Mesendoderm (in vitro differentiated cells): ENCODE results near the gene SND1.

Experiments used
- DNase-seq: peaks from one replicate; pipeline ENCODE4 v3.0.0; 2013
- H2AK5ac ChIP-seq: 2 replicates; pipeline ENCODE4 v1.6.1; 2013; ENCODE audit warnings: low read length, inconsistent platforms
- H2BK120ac ChIP-seq: 2 replicates; pipeline ENCODE4 v1.6.1; 2013; ENCODE audit warnings: low read depth, mild to moderate bottlenecking, low read length, moderate library complexity, mixed read lengths
- H2BK15ac ChIP-seq: replicated peaks from 2 replicates; pipeline ENCODE4 v1.6.1; 2013; ENCODE audit warnings: low read depth, mild to moderate bottlenecking, moderate library complexity
- H2BK5ac ChIP-seq: 2 replicates; pipeline ENCODE4 v1.6.1; 2013; ENCODE audit warnings: low read length, inconsistent platforms
- H3K18ac ChIP-seq: 2 replicates; pipeline ENCODE4 v1.6.1; 2013; ENCODE audit warnings: mild to moderate bottlenecking, low read length, mixed read lengths
- H3K23ac ChIP-seq: one replicate; pipeline ENCODE4 v1.6.1; 2013; ENCODE audit warnings: low read length
- H3K27ac ChIP-seq: 2 replicates; pipeline ENCODE4 v1.5.1; 2013; ENCODE audit warnings: low read depth, mild to moderate bottlenecking, inconsistent platforms, low read length, moderate library complexity
- H3K27me3 ChIP-seq: 2 replicates; pipeline ENCODE4 v1.6.1; 2013; ENCODE audit warnings: low read length, control low read depth, mild to moderate bottlenecking, inconsistent platforms; ENCODE audit not compliant: insufficient read depth, poor library complexity
- H3K36me3 ChIP-seq: 2 replicates; pipeline ENCODE4 v1.6.1; 2013; ENCODE audit warnings: low read length, inconsistent platforms; ENCODE audit not compliant: control insufficient read depth, insufficient read depth
- H3K4ac ChIP-seq: one replicate; pipeline ENCODE4 v1.6.1; 2013; ENCODE audit warnings: low read depth, mild to moderate bottlenecking, low read length, moderate library complexity
- H3K4me1 ChIP-seq: 2 replicates; pipeline ENCODE4 v1.6.1; 2013; ENCODE audit warnings: low read depth, low read length, inconsistent platforms; ENCODE audit not compliant: control insufficient read depth
- H3K4me2 ChIP-seq: 2 replicates; pipeline ENCODE4 v1.6.1; 2013; ENCODE audit warnings: low read length
- H3K4me3 ChIP-seq: 2 replicates; pipeline ENCODE4 v1.5.1; 2013; ENCODE audit warnings: mild to moderate bottlenecking, low read length
- H3K56ac ChIP-seq: one replicate; pipeline ENCODE4 v1.6.1; 2013; ENCODE audit warnings: low read length
- H3K79me1 ChIP-seq: 2 replicates; pipeline ENCODE4 v1.6.1; 2013; ENCODE audit warnings: low read length, inconsistent platforms
- H3K79me2 ChIP-seq: 2 replicates; pipeline ENCODE4 v1.6.1; 2013; ENCODE audit warnings: mild to moderate bottlenecking, low read length; ENCODE audit not compliant: control insufficient read depth, insufficient read depth
- H3K9ac ChIP-seq: 2 replicates; pipeline ENCODE4 v1.6.1; 2013; ENCODE audit warnings: low read length, inconsistent platforms
- H4K5ac ChIP-seq: one replicate; pipeline ENCODE4 v1.6.1; 2013; ENCODE audit warnings: low read length
- H4K8ac ChIP-seq: one replicate; pipeline ENCODE4 v1.6.1; 2013; ENCODE audit warnings: low read depth, mild to moderate bottlenecking, control low read depth, low read length, moderate library complexity
- WGBS: extraction: QIAGEN DNeasy Blood & Tissue Kit; methylation state at CpG from one replicate; pipeline ENCODE4 v1.1.7; 2013; ENCODE audit warnings: low lambda C conversion rate, missing lambda C conversion rate; ENCODE audit not compliant: insufficient coverage; ENCODE audit errors: extremely low coverage; 5-methylcytosine and 5-hydroxymethylcytosine counted together

SND1 gene

DNA sequence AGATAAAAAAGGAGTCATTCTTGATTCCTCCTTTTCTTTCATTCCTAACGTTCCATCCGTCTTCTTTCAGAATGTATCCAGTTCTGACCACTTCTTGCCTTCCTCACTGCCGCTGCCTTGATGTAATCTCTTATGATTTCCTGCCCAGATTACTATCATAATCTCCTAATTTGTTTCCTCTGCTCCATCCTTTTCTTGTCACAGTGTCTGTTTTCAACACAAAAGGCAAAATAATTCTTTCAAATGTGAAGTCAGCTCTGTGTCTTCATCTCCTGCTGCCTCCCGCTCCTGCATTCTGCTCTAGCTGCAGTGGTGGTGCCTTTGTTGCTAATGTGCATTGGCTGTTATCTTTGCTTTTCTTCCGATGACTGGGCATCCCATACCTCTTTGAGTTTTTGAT, 150.9 kb downstream of the SND1 start:
- no peak overlapping the region for H2BK120ac ChIP-seq
- H3K4ac ChIP-seq: no peak overlapping the region
- H2BK15ac ChIP-seq: no peak overlapping the region
- H3K4me2 ChIP-seq: no peak overlapping the region
- WGBS: no CpG with 5 or more reads among the region's 5 CpGs
- no peaks in the 10 kb centered on the region for H3K36me3 ChIP-seq
- H3K27ac ChIP-seq: no peak overlapping the region
- H2BK5ac ChIP-seq: no peak overlapping the region
- H3K27me3 ChIP-seq: no peaks in the 10 kb centered on the region
- peaks cover 4% of the 10 kb centered on the region for H3K4me1 ChIP-seq
- H3K79me2 ChIP-seq: peaks cover 11% of the 10 kb centered on the region
- peaks cover 27% of the 10 kb centered on the region for H3K79me1 ChIP-seq
- H3K4me3 ChIP-seq: no peak overlapping the region
- no peak overlapping the region for H3K9ac ChIP-seq
- no peak overlapping the region for H4K8ac ChIP-seq
- H3K18ac ChIP-seq: no peak overlapping the region
- no peak overlapping the region for H3K56ac ChIP-seq
- no peak for DNase-seq
- H2AK5ac ChIP-seq: no peak overlapping the region
- H4K5ac ChIP-seq: no peak overlapping the region
- no peak overlapping the region for H3K23ac ChIP-seq

GRCh38 chr7:127803626-127804025, 151.6 kb downstream of the SND1 start:
- Histone ChIP-seq H4K8ac (no peak overlapping the region), H3K79me2 (peaks cover 8% of the 10 kb centered on the region), H2AK5ac (no peak overlapping the region), H3K4me2 (no peak overlapping the region), H3K9ac (no peak overlapping the region), H2BK15ac (no peak overlapping the region), H3K79me1 (peaks cover 23% of the 10 kb centered on the region), H3K4me3 (no peak overlapping the region), H3K4ac (no peak overlapping the region), H3K27ac (no peak overlapping the region), H3K23ac (no peak overlapping the region), H3K18ac (no peak overlapping the region), H3K56ac (no peak overlapping the region), H2BK5ac (no peak overlapping the region), H3K36me3 (no peaks in the 10 kb centered on the region), H2BK120ac (no peak overlapping the region), H3K4me1 (peaks cover 4% of the 10 kb centered on the region), H3K27me3 (no peaks in the 10 kb centered on the region), H4K5ac (no peak overlapping the region)
- DNase-seq: no peak
- WGBS: no CpG with 5 or more reads among the region's 2 CpGs

DNA sequence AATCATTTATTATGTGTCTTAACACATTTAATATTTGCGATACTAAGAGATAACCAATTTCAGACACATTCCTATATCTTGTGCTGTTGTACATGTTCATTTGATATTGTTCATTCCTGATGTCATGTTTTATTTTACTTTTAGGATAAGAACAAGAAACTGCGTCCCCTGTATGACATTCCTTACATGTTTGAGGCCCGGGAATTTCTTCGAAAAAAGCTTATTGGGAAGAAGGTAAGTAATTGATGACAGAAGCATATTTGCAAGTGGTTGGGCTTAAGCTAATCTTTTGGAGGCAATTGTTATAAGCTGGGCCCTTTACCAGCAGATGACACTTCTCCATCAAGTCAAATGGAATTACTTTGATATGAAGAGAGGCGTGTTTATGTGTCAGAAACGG, 155.3 kb downstream of the SND1 start:
- H3K56ac ChIP-seq: no peak overlapping the region
- no peak overlapping the region for H3K23ac ChIP-seq
- peaks cover 18% of the 10 kb centered on the region for H3K79me2 ChIP-seq
- H3K79me1 ChIP-seq: peaks cover 24% of the 10 kb centered on the region
- H3K18ac ChIP-seq: no peak overlapping the region
- H2BK120ac ChIP-seq: no peak overlapping the region
- no peak overlapping the region for H3K4ac ChIP-seq
- H3K4me3 ChIP-seq: no peak overlapping the region
- H3K9ac ChIP-seq: no peak overlapping the region
- no peak overlapping the region for H2BK5ac ChIP-seq
- no peaks in the 10 kb centered on the region for H3K36me3 ChIP-seq
- peaks cover 7% of the 10 kb centered on the region for H3K4me1 ChIP-seq
- H3K27ac ChIP-seq: no peak overlapping the region
- no peak overlapping the region for H4K8ac ChIP-seq
- no CpG with 5 or more reads among the region's 6 CpGs for WGBS
- H2AK5ac ChIP-seq: no peak overlapping the region
- DNase-seq: peak; percentile 41
- H3K27me3 ChIP-seq: no peaks in the 10 kb centered on the region
- no peak overlapping the region for H4K5ac ChIP-seq
- no peak overlapping the region for H2BK15ac ChIP-seq
- H3K4me2 ChIP-seq: no peak overlapping the region

GRCh38 chr7:127807829-127808228, 155.8 kb downstream of the SND1 start:
- H2AK5ac ChIP-seq: no peak overlapping the region
- peaks cover 8% of the 10 kb centered on the region for H3K4me1 ChIP-seq
- no peaks in the 10 kb centered on the region for H3K27me3 ChIP-seq
- H3K23ac ChIP-seq: no peak overlapping the region
- no peak overlapping the region for H4K8ac ChIP-seq
- H3K79me1 ChIP-seq: peaks cover 23% of the 10 kb centered on the region
- no peak for DNase-seq
- no peak overlapping the region for H3K9ac ChIP-seq
- H3K18ac ChIP-seq: no peak overlapping the region
- H2BK5ac ChIP-seq: no peak overlapping the region
- H3K56ac ChIP-seq: no peak overlapping the region
- no peak overlapping the region for H2BK15ac ChIP-seq
- H3K4ac ChIP-seq: no peak overlapping the region
- no peaks in the 10 kb centered on the region for H3K36me3 ChIP-seq
- no peak overlapping the region for H2BK120ac ChIP-seq
- H3K4me3 ChIP-seq: no peak overlapping the region
- H3K27ac ChIP-seq: no peak overlapping the region
- H4K5ac ChIP-seq: no peak overlapping the region
- H3K4me2 ChIP-seq: no peak overlapping the region
- no CpG with 5 or more reads among the region's 2 CpGs for WGBS
- H3K79me2 ChIP-seq: peaks cover 19% of the 10 kb centered on the region

DNA sequence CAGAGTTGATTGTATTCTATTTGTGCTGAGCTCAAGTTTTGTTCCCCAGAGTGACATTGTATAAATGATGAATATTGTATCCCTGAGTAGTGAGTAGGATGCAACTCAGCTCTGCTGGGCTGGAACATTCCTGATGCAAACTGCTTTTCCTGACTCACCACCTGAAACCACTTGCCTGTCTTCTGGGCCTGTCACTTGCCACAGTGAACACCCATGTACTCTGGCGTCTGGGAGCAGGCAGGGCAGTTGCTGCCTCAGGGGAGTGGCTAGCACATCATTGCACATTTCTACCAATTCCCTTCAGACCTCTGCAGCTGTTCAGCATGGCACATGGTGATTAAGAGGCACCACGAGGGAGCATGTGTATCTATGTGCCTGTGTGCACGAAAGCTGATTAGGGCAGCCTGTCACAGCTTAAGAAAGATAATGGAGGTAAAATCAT, 157.3 kb downstream of the SND1 start:
- H3K4me2 ChIP-seq: no peak overlapping the region
- H3K27me3 ChIP-seq: no peaks in the 10 kb centered on the region
- no peak overlapping the region for H3K4me3 ChIP-seq
- H3K4ac ChIP-seq: no peak overlapping the region
- no peak overlapping the region for H3K18ac ChIP-seq
- no peak overlapping the region for H3K9ac ChIP-seq
- H3K79me1 ChIP-seq: peaks cover 25% of the 10 kb centered on the region
- no peak overlapping the region for H2BK5ac ChIP-seq
- H2AK5ac ChIP-seq: no peak overlapping the region
- H3K27ac ChIP-seq: no peak overlapping the region
- H2BK15ac ChIP-seq: no peak overlapping the region
- no peak overlapping the region for H3K56ac ChIP-seq
- H4K8ac ChIP-seq: no peak overlapping the region
- no peak for DNase-seq
- H3K23ac ChIP-seq: no peak overlapping the region
- no CpG with 5 or more reads among the region's 3 CpGs for WGBS
- no peak overlapping the region for H2BK120ac ChIP-seq
- H3K79me2 ChIP-seq: peaks cover 28% of the 10 kb centered on the region
- peaks cover 8% of the 10 kb centered on the region for H3K4me1 ChIP-seq
- H4K5ac ChIP-seq: no peak overlapping the region
- H3K36me3 ChIP-seq: no peaks in the 10 kb centered on the region

- H3K4me3 ChIP-seq: no peak overlapping the region
- no peak overlapping the region for H2BK15ac ChIP-seq
- H2BK5ac ChIP-seq: no peak overlapping the region
- no peak overlapping the region for H3K23ac ChIP-seq
- H3K4ac ChIP-seq: no peak overlapping the region
- H4K5ac ChIP-seq: no peak overlapping the region
- peaks cover 8% of the 10 kb centered on the region for H3K4me1 ChIP-seq
- peaks cover 28% of the 10 kb centered on the region for H3K79me2 ChIP-seq
- peaks cover 26% of the 10 kb centered on the region for H3K79me1 ChIP-seq
- no peak overlapping the region for H3K56ac ChIP-seq
- no peak overlapping the region for H4K8ac ChIP-seq
- H2AK5ac ChIP-seq: no peak overlapping the region
- no peaks in the 10 kb centered on the region for H3K27me3 ChIP-seq
- no peak overlapping the region for H2BK120ac ChIP-seq
- no peak overlapping the region for H3K27ac ChIP-seq
- H3K36me3 ChIP-seq: no peaks in the 10 kb centered on the region
- no CpG with 5 or more reads among the region's 2 CpGs for WGBS
- no peak overlapping the region for H3K4me2 ChIP-seq
- H3K9ac ChIP-seq: no peak overlapping the region
- DNase-seq: no peak
- H3K18ac ChIP-seq: no peak overlapping the region
Observed at GRCh38 chr7:127810113-127810512, 158.1 kb downstream of the SND1 start.
